ENCODE measurements around the gene ZFP36L1.

ZFP36L1 gene

DNA sequence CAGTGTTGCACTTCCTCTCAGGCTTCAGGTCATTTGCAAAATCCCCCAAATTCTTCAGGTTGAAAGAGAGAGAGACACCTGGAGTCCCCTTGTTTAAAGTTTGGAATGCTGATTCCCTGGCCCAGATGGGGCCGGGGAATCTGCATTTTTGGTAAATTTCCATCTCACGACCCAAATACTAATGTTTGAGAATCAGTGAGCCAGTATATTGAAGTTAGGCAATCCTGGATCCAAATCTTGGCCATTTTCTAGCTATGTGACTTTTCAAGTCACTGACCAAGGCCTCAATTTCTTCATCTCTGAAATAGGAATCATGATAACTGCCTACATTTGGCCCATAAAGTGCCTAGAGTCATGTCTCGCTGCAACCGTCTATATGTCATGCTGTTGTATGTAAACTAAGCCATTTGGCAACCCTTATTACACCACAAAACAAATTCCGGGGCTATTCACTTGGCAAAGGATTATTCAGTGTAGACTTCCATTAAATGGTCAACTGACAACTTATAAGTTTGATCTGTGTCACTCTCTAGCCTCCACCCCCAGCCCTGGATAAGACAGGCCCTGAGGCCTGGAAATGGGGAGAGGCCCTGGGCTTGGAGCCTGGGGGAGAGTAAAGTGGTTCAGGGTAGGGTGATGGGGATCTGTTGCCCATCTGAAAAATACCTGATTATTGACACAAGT, 3.7 kb upstream of the ZFP36L1 start:
- Histone ChIP-seq H3K4me1 (ENCODE audit: control insufficient read depth in 1 of 2, insufficient read depth in 2 of 2, low read length in 2 of 2) (peaks cover 8 to 10% of the 10 kb centered on the region in 2 donors), H3K4me3 (ENCODE audit: low read depth in 1 of 2, low read length in 2 of 2) (peak overlapping the region; percentile 97 to 99), H3K27me3 (ENCODE audit: control insufficient read depth in 1 of 2, insufficient read depth in 2 of 2, low read length in 2 of 2) (no peaks in the 10 kb centered on the region), H3K9ac (ENCODE audit: low read depth in 1 of 2, low read length in 2 of 2) (peak overlapping the region; percentile 94 to 97), H3K36me3 (ENCODE audit: control insufficient read depth in 1 of 2, insufficient read depth in 2 of 2, low read length in 2 of 2) (peaks cover 0 to 3% of the 10 kb centered on the region in 2 donors), H3K9me3 (ENCODE audit: control insufficient read depth in 1 of 2, low read length in 2 of 2) (peaks cover 0 to 6% of the 10 kb centered on the region in 2 donors), H3K27ac (ENCODE audit: low read depth, low read length) (peak overlapping the region; percentile 100)

DNA sequence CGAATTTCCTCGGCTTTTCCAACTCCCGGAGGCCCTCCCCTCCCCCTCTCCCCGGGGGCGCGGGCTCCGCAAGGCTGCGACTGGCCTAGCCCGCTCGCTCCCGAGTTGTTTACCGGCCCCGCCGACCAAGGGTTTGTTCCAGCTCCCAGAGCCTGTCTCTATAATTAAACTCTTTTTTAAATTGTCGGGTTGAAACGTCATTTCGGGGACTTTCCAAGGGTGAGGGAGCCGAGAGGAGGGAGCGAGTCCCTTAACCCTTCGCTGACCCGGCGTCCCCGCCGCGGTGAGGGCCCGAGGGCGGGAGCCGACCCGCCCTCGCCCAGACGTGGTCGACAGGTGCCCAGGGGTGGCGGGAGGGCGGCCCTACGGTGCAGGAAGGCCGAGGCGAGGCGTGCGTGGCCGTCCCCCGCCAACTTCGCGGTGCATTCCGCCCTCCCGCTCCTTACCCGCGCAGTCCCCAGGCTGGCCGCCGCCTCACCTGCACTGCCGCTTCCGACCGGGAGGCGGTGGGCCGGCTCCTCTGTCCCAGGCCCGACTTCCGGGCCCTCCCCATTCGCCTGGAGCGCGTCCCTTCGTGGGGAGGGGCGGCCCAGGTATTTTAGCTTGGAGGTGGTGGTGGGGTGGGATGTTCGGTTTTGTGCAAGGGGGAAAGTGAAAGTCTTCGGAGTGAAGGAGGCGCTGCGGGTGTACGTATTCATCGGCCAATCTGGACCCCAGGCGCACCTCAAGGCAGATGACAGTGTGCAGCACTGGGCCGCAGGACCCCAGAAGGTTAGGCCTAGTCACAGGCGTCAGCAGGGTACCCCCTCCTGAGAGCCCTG, 2.9 kb upstream of the ZFP36L1 start:
- no peaks in the 10 kb centered on the region for H3K27me3 ChIP-seq (ENCODE audit: control insufficient read depth in 1 of 2, insufficient read depth in 2 of 2, low read length in 2 of 2)
- H3K9ac ChIP-seq (ENCODE audit: low read depth in 1 of 2, low read length in 2 of 2) = peak overlapping the region; percentile 94 to 97
- peak overlapping the region; percentile 97 to 99 for H3K4me3 ChIP-seq (ENCODE audit: low read depth in 1 of 2, low read length in 2 of 2)

DNA sequence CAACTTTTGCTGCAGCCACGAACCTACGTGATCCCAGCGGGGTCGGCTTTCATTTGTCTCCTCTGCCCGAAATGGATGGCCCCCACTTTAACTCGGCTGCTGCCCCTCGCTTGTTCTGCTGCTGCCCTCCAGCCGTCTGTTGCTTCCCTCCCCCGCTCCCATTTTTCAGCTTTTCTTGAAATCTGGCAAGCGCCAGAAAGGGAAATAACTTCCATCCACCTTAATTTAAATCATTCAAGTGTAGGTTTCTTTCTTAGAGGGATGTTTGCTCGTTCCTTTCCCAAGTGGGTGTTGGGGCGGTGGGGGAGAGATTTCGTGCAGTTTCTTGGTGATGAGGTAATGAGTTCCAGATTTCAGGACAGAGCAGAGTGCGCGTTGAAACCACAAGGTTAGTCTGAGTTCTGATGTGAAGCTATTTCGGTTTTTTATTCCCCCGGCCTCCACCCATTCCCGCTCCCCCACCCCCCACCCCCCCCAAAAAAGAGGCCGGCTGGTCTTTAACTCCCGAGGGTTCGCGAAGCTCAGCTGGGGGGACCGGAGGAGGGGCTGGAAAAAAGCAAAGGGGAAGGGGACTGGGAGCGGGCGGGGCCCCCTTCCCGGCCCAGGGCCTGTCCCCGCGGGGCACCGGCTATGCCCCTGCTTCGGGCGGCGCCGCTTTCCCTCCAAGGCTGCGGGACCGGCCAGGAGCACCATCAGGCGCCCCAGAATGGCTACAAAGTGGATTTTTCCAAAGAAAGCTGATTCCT, 2.2 kb upstream of the ZFP36L1 start:
- H3K9ac ChIP-seq (ENCODE audit: low read depth in 1 of 2, low read length in 2 of 2) = peak overlapping the region; percentile 97 to 98
- H3K27ac ChIP-seq (ENCODE audit: low read depth, low read length) = peak overlapping the region; percentile 100
- peaks cover 9 to 16% of the 10 kb centered on the region in 2 donors for H3K36me3 ChIP-seq (ENCODE audit: control insufficient read depth in 1 of 2, insufficient read depth in 2 of 2, low read length in 2 of 2)
- H3K9me3 ChIP-seq (ENCODE audit: control insufficient read depth in 1 of 2, low read length in 2 of 2) = no peaks in the 10 kb centered on the region
- no peaks in the 10 kb centered on the region for H3K27me3 ChIP-seq (ENCODE audit: control insufficient read depth in 1 of 2, insufficient read depth in 2 of 2, low read length in 2 of 2)
- peak overlapping the region; percentile 97 to 99 for H3K4me3 ChIP-seq (ENCODE audit: low read depth in 1 of 2, low read length in 2 of 2)
- peaks cover 8 to 10% of the 10 kb centered on the region in 2 donors for H3K4me1 ChIP-seq (ENCODE audit: control insufficient read depth in 1 of 2, insufficient read depth in 2 of 2, low read length in 2 of 2)

More for the DNA sequence above, 2.9 kb upstream of the ZFP36L1 start:
- H3K4me1 ChIP-seq (ENCODE audit: control insufficient read depth in 1 of 2, insufficient read depth in 2 of 2, low read length in 2 of 2) = peaks cover 8 to 10% of the 10 kb centered on the region in 2 donors
- H3K27ac ChIP-seq (ENCODE audit: low read depth, low read length) = peak overlapping the region; percentile 100
- H3K9me3 ChIP-seq (ENCODE audit: control insufficient read depth in 1 of 2, low read length in 2 of 2) = no peaks in the 10 kb centered on the region
- peaks cover under 1 to 8% of the 10 kb centered on the region in 2 donors for H3K36me3 ChIP-seq (ENCODE audit: control insufficient read depth in 1 of 2, insufficient read depth in 2 of 2, low read length in 2 of 2)

DNA sequence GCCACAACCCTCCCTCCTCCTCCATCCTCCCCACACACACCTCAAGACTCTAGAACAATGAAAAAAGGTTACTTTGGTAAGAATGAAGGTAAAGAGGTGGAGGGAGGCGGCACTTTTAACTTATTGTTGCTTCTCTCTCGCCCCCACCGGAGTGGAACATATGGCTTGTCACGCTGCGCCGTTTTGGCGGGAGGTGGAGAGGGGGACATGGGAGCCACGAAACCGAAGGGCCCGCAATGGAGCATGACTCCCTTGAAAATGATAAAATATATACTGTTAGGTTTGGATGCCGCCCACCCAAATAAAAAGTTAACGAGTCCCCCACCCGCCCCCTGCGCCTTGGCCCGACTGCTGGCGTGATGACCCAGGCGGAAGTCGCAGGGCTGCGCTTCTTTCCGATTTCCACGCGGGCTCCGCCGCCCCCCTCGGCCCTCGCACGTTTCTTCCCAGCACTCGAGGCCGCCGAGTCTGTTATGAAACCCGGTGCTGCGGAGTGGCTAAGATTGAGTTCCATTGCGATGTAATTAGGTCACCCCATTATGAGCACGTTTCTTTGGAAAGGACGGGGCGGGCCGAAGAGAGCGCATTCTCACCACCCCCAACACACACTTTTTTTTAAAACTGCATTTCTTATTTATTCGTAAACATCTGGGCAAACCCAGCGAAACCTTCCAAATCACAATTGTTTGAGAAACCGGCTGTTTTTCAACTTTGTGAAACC, 1.4 kb upstream of the ZFP36L1 start:
- Histone ChIP-seq H3K27ac (ENCODE audit: low read depth, low read length) (peak overlapping the region; percentile 100), H3K9me3 (ENCODE audit: control insufficient read depth in 1 of 2, low read length in 2 of 2) (no peaks in the 10 kb centered on the region), H3K27me3 (ENCODE audit: control insufficient read depth in 1 of 2, insufficient read depth in 2 of 2, low read length in 2 of 2) (no peaks in the 10 kb centered on the region), H3K4me1 (ENCODE audit: control insufficient read depth in 1 of 2, insufficient read depth in 2 of 2, low read length in 2 of 2) (peaks cover 10 to 14% of the 10 kb centered on the region in 2 donors), H3K4me3 (ENCODE audit: low read depth in 1 of 2, low read length in 2 of 2) (peak overlapping the region; percentile 97 to 99), H3K36me3 (ENCODE audit: control insufficient read depth in 1 of 2, insufficient read depth in 2 of 2, low read length in 2 of 2) (peaks cover 16 to 20% of the 10 kb centered on the region in 2 donors), H3K9ac (ENCODE audit: low read depth in 1 of 2, low read length in 2 of 2) (peak overlapping the region; percentile 97 to 98)

DNA sequence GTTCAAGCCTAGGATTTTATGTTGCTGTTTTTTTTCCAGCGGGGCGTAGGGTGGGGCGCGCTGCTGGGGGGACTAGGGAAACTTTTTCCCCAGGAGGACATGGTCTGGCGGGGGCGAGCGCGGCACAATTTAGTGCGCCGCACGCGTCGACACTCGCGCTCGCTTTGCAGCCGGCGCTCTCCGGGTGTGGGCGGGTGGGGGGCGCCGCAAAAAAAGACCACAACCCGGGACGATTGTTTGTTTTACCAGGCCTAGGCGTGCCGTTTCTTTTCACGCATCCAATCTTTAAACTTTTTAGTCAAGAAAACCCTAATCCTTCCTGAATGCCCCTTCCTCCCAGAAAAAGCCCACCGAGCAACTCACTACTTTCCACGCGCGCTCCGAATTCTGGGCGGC, 865 bp upstream of the ZFP36L1 start:
- H3K9me3 ChIP-seq (ENCODE audit: control insufficient read depth in 1 of 2, low read length in 2 of 2) = no peaks in the 10 kb centered on the region
- H3K4me1 ChIP-seq (ENCODE audit: control insufficient read depth in 1 of 2, insufficient read depth in 2 of 2, low read length in 2 of 2) = peaks cover 10 to 18% of the 10 kb centered on the region in 2 donors
- H3K36me3 ChIP-seq (ENCODE audit: control insufficient read depth in 1 of 2, insufficient read depth in 2 of 2, low read length in 2 of 2) = peaks cover 20 to 23% of the 10 kb centered on the region in 2 donors
- peak overlapping the region; percentile 100 for H3K27ac ChIP-seq (ENCODE audit: low read depth, low read length)
- H3K27me3 ChIP-seq (ENCODE audit: control insufficient read depth in 1 of 2, insufficient read depth in 2 of 2, low read length in 2 of 2) = no peaks in the 10 kb centered on the region
- peak overlapping the region; percentile 97 to 99 for H3K4me3 ChIP-seq (ENCODE audit: low read depth in 1 of 2, low read length in 2 of 2)
- H3K9ac ChIP-seq (ENCODE audit: low read depth in 1 of 2, low read length in 2 of 2) = peak overlapping the region; percentile 97 to 98

DNA sequence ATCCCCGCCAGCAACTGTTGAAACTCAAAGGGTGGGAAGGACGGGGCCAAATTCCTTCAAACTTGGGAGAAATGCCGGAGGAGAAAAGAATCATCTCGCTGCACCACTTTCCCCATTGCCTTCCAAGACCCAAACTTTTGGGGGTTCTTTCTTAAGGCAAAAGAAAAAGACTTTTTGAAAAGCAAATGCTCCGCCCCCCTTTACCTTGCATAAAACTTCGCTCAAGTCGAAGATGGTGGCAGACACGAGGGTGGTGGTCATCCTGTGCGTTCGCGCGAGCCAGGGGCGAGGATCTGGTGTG, 239 bp downstream of the ZFP36L1 start:
- H3K27me3 ChIP-seq (ENCODE audit: control insufficient read depth in 1 of 2, insufficient read depth in 2 of 2, low read length in 2 of 2) = no peaks in the 10 kb centered on the region
- peak overlapping the region; percentile 97 to 99 for H3K4me3 ChIP-seq (ENCODE audit: low read depth in 1 of 2, low read length in 2 of 2)
- peak overlapping the region; percentile 88 for H3K27ac ChIP-seq (ENCODE audit: low read depth, low read length)
- H3K9ac ChIP-seq (ENCODE audit: low read depth in 1 of 2, low read length in 2 of 2) = peak overlapping the region; percentile 99 to 100
- H3K36me3 ChIP-seq (ENCODE audit: control insufficient read depth in 1 of 2, insufficient read depth in 2 of 2, low read length in 2 of 2) = peaks cover 21 to 23% of the 10 kb centered on the region in 2 donors
- no peaks in the 10 kb centered on the region for H3K9me3 ChIP-seq (ENCODE audit: control insufficient read depth in 1 of 2, low read length in 2 of 2)
- H3K4me1 ChIP-seq (ENCODE audit: control insufficient read depth in 1 of 2, insufficient read depth in 2 of 2, low read length in 2 of 2) = peaks cover 10 to 23% of the 10 kb centered on the region in 2 donors

DNA sequence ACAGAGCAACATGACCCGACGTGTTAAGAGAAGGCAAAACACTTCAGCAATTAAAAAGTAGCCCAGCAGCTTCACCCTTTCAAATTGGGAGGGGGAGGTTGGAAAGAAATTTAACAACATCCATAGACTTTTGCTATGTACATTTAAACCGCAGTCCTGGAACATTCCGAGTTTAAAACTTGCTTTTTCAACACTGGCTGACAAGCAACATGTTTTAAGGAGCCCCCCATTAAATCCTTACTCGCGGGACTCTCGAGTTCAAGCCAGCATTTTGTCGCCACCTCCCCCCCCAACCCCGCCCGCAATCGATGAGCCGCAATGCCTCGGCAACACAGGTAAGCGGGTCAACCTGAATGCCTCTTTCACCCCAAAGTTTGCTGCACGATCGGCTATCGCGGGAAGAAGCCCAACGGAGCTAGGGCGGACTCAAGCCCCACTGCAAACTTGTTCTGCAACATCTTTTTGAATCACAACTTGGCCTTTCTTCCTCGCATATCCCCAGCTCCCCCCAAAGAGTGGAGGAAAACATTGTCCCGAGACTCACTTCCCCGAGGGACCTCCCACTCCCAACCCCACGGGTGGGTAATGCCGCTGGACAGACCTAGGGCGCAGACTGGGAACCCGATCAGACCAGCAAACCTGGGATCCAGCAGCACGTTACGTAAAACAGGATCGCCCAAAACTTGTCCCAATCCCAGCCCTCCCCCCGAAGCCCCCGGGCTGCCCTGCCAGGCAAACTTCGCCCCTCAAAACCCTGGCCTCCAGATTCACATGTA, 777 bp downstream of the ZFP36L1 start:
- Histone ChIP-seq H3K36me3 (ENCODE audit: control insufficient read depth in 1 of 2, insufficient read depth in 2 of 2, low read length in 2 of 2) (peaks cover 23 to 26% of the 10 kb centered on the region in 2 donors), H3K4me1 (ENCODE audit: control insufficient read depth in 1 of 2, insufficient read depth in 2 of 2, low read length in 2 of 2) (peaks cover 13 to 29% of the 10 kb centered on the region in 2 donors), H3K27me3 (ENCODE audit: control insufficient read depth in 1 of 2, insufficient read depth in 2 of 2, low read length in 2 of 2) (no peaks in the 10 kb centered on the region), H3K9ac (ENCODE audit: low read depth in 1 of 2, low read length in 2 of 2) (peak overlapping the region; percentile 99 to 100), H3K27ac (ENCODE audit: low read depth, low read length) (peak overlapping the region; percentile 88), H3K9me3 (ENCODE audit: control insufficient read depth in 1 of 2, low read length in 2 of 2) (no peaks in the 10 kb centered on the region), H3K4me3 (ENCODE audit: low read depth in 1 of 2, low read length in 2 of 2) (peak overlapping the region; percentile 97 to 99)

DNA sequence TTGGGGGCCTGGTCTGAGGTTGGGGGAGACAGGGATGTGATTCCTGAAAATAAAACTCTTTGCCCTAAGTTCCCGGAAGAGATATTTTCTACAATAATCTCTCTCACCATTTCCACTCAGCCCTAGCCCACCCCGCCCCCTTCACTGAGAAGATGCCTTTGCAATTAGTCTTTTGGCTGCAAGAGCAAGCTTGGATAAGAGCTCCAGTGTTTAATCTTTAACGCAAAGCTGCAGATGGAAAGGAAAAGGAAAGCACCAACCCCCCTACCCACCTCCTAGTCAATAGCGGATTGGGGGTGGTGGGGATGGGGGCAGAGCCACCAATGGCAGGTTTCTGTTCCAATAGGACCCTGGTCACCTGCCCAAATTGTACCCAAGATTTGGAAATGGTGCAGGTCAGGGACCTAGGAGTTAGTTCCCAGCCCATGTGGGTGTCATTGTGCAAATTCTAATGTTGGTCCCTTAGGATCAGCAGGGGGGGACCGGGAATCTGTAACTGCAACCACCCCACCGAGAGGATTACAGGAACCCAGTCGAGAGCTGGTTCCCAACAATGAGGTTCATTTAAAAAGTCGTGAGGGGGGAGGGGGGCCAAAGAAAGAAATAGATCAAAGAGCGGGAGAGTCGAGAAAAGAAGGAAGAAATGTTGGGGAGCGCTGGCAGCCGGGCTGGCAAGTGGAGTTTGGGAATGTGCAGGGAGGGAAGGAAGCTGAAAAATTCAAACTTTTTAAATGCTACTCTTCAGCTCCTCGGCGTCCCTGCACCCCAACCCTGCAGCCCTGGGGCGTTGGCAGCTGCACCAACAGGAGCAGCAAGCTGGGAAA, 1.6 kb downstream of the ZFP36L1 start:
- no peaks in the 10 kb centered on the region for H3K9me3 ChIP-seq (ENCODE audit: control insufficient read depth in 1 of 2, low read length in 2 of 2)
- peaks cover 13 to 30% of the 10 kb centered on the region in 2 donors for H3K4me1 ChIP-seq (ENCODE audit: control insufficient read depth in 1 of 2, insufficient read depth in 2 of 2, low read length in 2 of 2)
- H3K27me3 ChIP-seq (ENCODE audit: control insufficient read depth in 1 of 2, insufficient read depth in 2 of 2, low read length in 2 of 2) = no peaks in the 10 kb centered on the region
- peak overlapping the region; percentile 88 for H3K27ac ChIP-seq (ENCODE audit: low read depth, low read length)
- H3K4me3 ChIP-seq (ENCODE audit: low read depth in 1 of 2, low read length in 2 of 2) = peak overlapping the region; percentile 97 to 99
- H3K36me3 ChIP-seq (ENCODE audit: control insufficient read depth in 1 of 2, insufficient read depth in 2 of 2, low read length in 2 of 2) = peaks cover 26 to 31% of the 10 kb centered on the region in 2 donors
- H3K9ac ChIP-seq (ENCODE audit: low read depth in 1 of 2, low read length in 2 of 2) = peak overlapping the region; percentile 99 to 100
